Ovary (tissue), 9 donors: ENCODE measurements around the gene KIAA1328. TPM values are rescaled to one million over a fixed set of nuclear protein-coding genes. Genes with fewer than 3 reads are reported as not detected.

ENCODE experiments used
- DNase-seq, 5 donors: peaks; one replicate each; pipeline ENCODE4 v3.0.0-alpha.2; 2019 to 2020
- H3K27ac ChIP-seq, 2 donors: fragments of 200-600 bp; one replicate each; pipeline versions ENCODE4 v1.5.1 to v1.8.0; 2019 to 2022
- H3K27me3 ChIP-seq: fragments of 200-600 bp; one replicate; pipeline ENCODE4 v1.8.0; 2022
- H3K36me3 ChIP-seq: fragments of 200-600 bp; sonication (generic); one replicate; pipeline ENCODE4 v1.5.1; 2019
- H3K4me1 ChIP-seq: one replicate; pipeline ENCODE4 v1.8.1; 2013; ENCODE audit warnings: mild to moderate bottlenecking, moderate library complexity; ENCODE audit not compliant: insufficient read depth
- H3K4me3 ChIP-seq: fragments of 200-600 bp; sonication (generic); one replicate; pipeline ENCODE4 v1.5.1; 2017
- H3K9me3 ChIP-seq, 2 donors: fragments of 200-600 bp in 1 of 2; sonication (generic) in 1 of 2; one replicate each; pipeline versions ENCODE4 v1.5.1 to v1.8.1; 2013 to 2019; ENCODE audit warnings: mild to moderate bottlenecking in 1 of 2, moderate library complexity in 1 of 2
- EP300 ChIP-seq: sonication (generic); formaldehyde crosslinking; IDR thresholded peaks from one replicate; pipeline ENCODE4 v1.6.1; 2017; ENCODE audit warnings: antibody characterized with exemption
- POLR2A ChIP-seq: fragments of 450-650 bp; IDR thresholded peaks from one replicate; pipeline ENCODE4 v1.6.1; 2017; ENCODE audit warnings: antibody characterized with exemption, mild to moderate bottlenecking, moderate library complexity
- WGBS, 3 donors: extraction: QIAGEN DNeasy Blood & Tissue Kit in 1 of 3; methylation state at CpG; one replicate each; pipeline versions ENCODE4 v1.1.5 to v1.1.7; 2013 to 2017; 5-methylcytosine and 5-hydroxymethylcytosine counted together
- intact Hi-C, 4 donors: fragments of 100-400 bp; cut with DNase I; formaldehyde crosslinking; loops; one replicate each; pipeline versions ENCODE4 v1.11.0 to v1.15.1; 2022 to 2023
- polyA plus RNA-seq, 2 donors: library from polyadenylated mRNA; stranded (reverse); fragments of 200-250 nt in 1 of 2; fragments of 350-450 nt in 1 of 2; fragmentation: Illumina TruSeq in 1 of 2; extraction: RNeasy Lipid Tissue Mini Kit (QIAGEN cat#74804) in 1 of 2; gene quantifications; one replicate each; pipeline ENCODE4 v1.2.3, GENCODE V29; 2013 to 2014
- total RNA-seq, 7 donors: library from RNA; depleted of rRNA in 2 of 7; stranded (reverse); fragments of >200 nt in 2 of 7; fragmentation: NEBNext Ultra II Directional in 3 of 7; extraction: Animal tissue kit (Norgen Biotek cat#: 25700) in 3 of 7; gene quantifications; one replicate each; pipeline versions ENCODE4 v1.1.0 to v1.2.4, GENCODE V29; 2016 to 2023
- TF ChIP-seq, protein P1 (sequence below), 3 donors: fragments of 450-650 bp in 2 of 3; fragments of 200-600 bp in 1 of 3; IDR thresholded peaks; one replicate each; pipeline versions ENCODE4 v1.5.1 to v1.8.0; 2016 to 2022; ENCODE audit warnings: antibody characterized with exemption in 3 of 3, mild to moderate bottlenecking in 1 of 3
- donor health status: DM: no; HTN: no; CAD: no; lungs with moderate emphysema.
- donor health status: DM: no; HTN: no; CAD: no.
- donor health status: Bipolar disorder and iron deficiency.
- donor health status: DM: yes; HTN: yes; CAD: no.
- donor health status: DM: no; HTN: no; CAD: no.
- donor health status: DM: yes; HTN: yes; CAD: no.

The KIAA1328 gene
- total and polyA plus RNA-seq, 9 donors, result 6.7 to 38.3 (median 18.7) TPM

GRCh38 chr18:37124516-37124915 lies 295.6 kb downstream of the KIAA1328 start:
- WGBS, 3 donors, result 64 to 76% (median 67%) methylated on average over 2 of the region's 2 CpGs
- H3K27me3 ChIP-seq, result no peaks in the 10 kb centered on the region

GRCh38 chr18:37135177-37135576 lies 306.2 kb downstream of the KIAA1328 start:
- intact Hi-C loops, result no loop called here
- Histone ChIP-seq H3K4me1 (no peaks in the 10 kb centered on the region), H3K27ac (no peak overlapping the region), H3K4me3 (no peak overlapping the region), H3K36me3 (no peaks in the 10 kb centered on the region), H3K27me3 (no peaks in the 10 kb centered on the region), H3K9me3 (no peaks in the 10 kb centered on the region)
- TF ChIP-seq, protein P1, sequence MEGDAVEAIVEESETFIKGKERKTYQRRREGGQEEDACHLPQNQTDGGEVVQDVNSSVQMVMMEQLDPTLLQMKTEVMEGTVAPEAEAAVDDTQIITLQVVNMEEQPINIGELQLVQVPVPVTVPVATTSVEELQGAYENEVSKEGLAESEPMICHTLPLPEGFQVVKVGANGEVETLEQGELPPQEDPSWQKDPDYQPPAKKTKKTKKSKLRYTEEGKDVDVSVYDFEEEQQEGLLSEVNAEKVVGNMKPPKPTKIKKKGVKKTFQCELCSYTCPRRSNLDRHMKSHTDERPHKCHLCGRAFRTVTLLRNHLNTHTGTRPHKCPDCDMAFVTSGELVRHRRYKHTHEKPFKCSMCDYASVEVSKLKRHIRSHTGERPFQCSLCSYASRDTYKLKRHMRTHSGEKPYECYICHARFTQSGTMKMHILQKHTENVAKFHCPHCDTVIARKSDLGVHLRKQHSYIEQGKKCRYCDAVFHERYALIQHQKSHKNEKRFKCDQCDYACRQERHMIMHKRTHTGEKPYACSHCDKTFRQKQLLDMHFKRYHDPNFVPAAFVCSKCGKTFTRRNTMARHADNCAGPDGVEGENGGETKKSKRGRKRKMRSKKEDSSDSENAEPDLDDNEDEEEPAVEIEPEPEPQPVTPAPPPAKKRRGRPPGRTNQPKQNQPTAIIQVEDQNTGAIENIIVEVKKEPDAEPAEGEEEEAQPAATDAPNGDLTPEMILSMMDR (IDR thresholded peaks at IDR 0.05), result no peak
- TF ChIP-seq EP300, result no peak
- TF ChIP-seq POLR2A, result no peak
- 91 to 96% (median 95%) methylated on average over 4 of the region's 4 CpGs for WGBS, 3 donors
- DNase-seq, result no peak

More at GRCh38 chr18:37124516-37124915, 295.6 kb downstream of the KIAA1328 start:
- Histone ChIP-seq H3K36me3 (no peaks in the 10 kb centered on the region), H3K4me3 (no peak overlapping the region), H3K27ac (no peak overlapping the region), H3K4me1 (no peaks in the 10 kb centered on the region), H3K9me3 (no peaks in the 10 kb centered on the region)
- intact Hi-C loops, result no loop called here
- TF ChIP-seq, protein P1 (IDR thresholded peaks at IDR 0.05), result no peak
- TF ChIP-seq POLR2A (no peak), EP300 (no peak)
- no peak for DNase-seq

DNA sequence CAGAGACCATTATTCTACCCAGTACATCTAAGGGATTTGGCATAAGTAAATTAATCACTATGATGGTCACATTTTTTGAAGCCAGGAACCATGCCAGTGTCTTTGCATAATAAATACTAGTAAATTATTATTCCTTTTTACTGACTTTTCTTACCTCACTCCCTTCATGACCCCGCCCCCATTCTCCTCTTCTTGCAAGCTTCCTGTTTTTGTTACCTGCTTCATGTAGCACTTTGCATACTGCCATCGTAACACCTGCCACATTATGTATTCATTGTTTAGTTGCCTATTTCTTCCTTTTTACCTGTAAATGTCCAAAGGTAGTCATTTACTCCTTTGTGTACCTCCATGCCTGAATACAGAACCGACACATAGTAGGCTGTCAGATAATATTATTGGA lies 309.5 kb downstream of the KIAA1328 start:
- Histone ChIP-seq H3K4me3 (no peak overlapping the region), H3K4me1 (no peaks in the 10 kb centered on the region), H3K27me3 (no peaks in the 10 kb centered on the region), H3K36me3 (no peaks in the 10 kb centered on the region), H3K9me3 (no peaks in the 10 kb centered on the region), H3K27ac (no peak overlapping the region)
- WGBS, 3 donors, result 95 to 100% (median 95%) methylated on average over 3 of the region's 3 CpGs
- no peak for DNase-seq
- intact Hi-C loops, result no loop called here
- TF ChIP-seq, protein P1 (IDR thresholded peaks at IDR 0.05), result no peak
- TF ChIP-seq EP300 (no peak), POLR2A (no peak)

GRCh38 chr18:37139876-37140275 lies 310.9 kb downstream of the KIAA1328 start:
- Histone ChIP-seq H3K27ac (no peak overlapping the region), H3K27me3 (no peaks in the 10 kb centered on the region), H3K4me1 (no peaks in the 10 kb centered on the region), H3K4me3 (no peak overlapping the region), H3K9me3 (no peaks in the 10 kb centered on the region), H3K36me3 (no peaks in the 10 kb centered on the region)
- WGBS, 3 donors, result 89 to 93% (median 93%) methylated on average over 1 of the region's 1 CpG
- intact Hi-C loops, result no loop called here
- no peak for DNase-seq
- no peak for TF ChIP-seq POLR2A

GRCh38 chr18:37144921-37145320 lies 316.0 kb downstream of the KIAA1328 start:
- Histone ChIP-seq H3K9me3 (no peaks in the 10 kb centered on the region), H3K4me3 (no peak overlapping the region)
- intact Hi-C loops, result no loop called here

More at GRCh38 chr18:37144921-37145320, 316.0 kb downstream of the KIAA1328 start:
- H3K4me1 ChIP-seq, result no peaks in the 10 kb centered on the region
- no peaks in the 10 kb centered on the region for H3K36me3 ChIP-seq
- WGBS, 3 donors, result 91 to 93% (median 92%) methylated on average over 4 of the region's 4 CpGs
- H3K27me3 ChIP-seq, result no peaks in the 10 kb centered on the region
- no peak overlapping the region for H3K27ac ChIP-seq
- DNase-seq, result no peak
- TF ChIP-seq POLR2A (no peak), EP300 (no peak)
- TF ChIP-seq, protein P1 (IDR thresholded peaks at IDR 0.05), result no peak
